ENCODE measurements around the gene CCDC61. TPM values are rescaled to one million over a fixed set of nuclear protein-coding genes. Genes with fewer than 3 reads are reported as not detected.

Gene CCDC61
- total and polyA plus RNA-seq, 4 donors, result 7.8 to 21.0 (median 11.0) TPM

DNA sequence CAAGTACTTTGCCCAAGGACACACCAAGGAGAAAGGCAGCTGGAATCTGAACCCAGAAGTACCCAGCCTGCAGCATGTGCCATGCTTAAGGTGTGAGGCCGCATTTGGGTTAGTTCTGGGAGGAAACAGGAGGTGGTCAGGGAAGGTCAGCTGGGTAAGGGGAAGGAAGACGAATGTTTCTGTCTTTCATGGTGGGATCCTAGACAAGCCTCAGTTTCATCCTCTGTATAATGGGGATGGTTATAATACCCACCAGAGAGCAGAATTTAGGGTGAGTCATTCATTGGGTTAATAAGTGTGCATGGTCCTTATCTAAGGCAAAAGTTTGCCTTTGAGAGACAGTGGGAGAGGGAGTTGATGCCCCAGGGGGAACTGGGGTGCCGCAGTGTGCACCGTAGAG is 3.6 kb downstream of the CCDC61 start:
- Histone ChIP-seq H3K4me1 (ENCODE audit: control insufficient read depth in 5 of 5, insufficient read depth in 5 of 5, low read length in 5 of 5) (peaks cover 3 to 20% (median 12%) of the 10 kb centered on the region in 5 donors), H3K27ac (ENCODE audit: low read depth in 1 of 2, low read length in 1 of 2) (no peak overlapping the region), H3K36me3 (ENCODE audit: control insufficient read depth in 4 of 4, insufficient read depth in 4 of 4, low read length in 4 of 4) (no peaks in the 10 kb centered on the region), H3K9ac (ENCODE audit: insufficient read depth in 1 of 2, low read length in 2 of 2) (no peak overlapping the region), H3K27me3 (ENCODE audit: control insufficient read depth in 3 of 3, insufficient read depth in 3 of 3, low read length in 2 of 3) (no peaks in the 10 kb centered on the region), H3K4me3 (no peak overlapping the region), H3K9me3 (ENCODE audit: control insufficient read depth in 4 of 4, insufficient read depth in 3 of 4, low read length in 3 of 4) (no peaks in the 10 kb centered on the region)
- ATAC-seq (ENCODE audit: insufficient read depth, low FRiP score) (no peak), DNase-seq (no peak)
- TF ChIP-seq, protein P1, sequence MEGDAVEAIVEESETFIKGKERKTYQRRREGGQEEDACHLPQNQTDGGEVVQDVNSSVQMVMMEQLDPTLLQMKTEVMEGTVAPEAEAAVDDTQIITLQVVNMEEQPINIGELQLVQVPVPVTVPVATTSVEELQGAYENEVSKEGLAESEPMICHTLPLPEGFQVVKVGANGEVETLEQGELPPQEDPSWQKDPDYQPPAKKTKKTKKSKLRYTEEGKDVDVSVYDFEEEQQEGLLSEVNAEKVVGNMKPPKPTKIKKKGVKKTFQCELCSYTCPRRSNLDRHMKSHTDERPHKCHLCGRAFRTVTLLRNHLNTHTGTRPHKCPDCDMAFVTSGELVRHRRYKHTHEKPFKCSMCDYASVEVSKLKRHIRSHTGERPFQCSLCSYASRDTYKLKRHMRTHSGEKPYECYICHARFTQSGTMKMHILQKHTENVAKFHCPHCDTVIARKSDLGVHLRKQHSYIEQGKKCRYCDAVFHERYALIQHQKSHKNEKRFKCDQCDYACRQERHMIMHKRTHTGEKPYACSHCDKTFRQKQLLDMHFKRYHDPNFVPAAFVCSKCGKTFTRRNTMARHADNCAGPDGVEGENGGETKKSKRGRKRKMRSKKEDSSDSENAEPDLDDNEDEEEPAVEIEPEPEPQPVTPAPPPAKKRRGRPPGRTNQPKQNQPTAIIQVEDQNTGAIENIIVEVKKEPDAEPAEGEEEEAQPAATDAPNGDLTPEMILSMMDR (IDR thresholded peaks at IDR 0.05; ENCODE audit: control extremely low read depth, extremely low read depth), result no peak
- WGBS, 2 donors, result 91 to 93% methylated on average over 4 of the region's 4 CpGs

DNA sequence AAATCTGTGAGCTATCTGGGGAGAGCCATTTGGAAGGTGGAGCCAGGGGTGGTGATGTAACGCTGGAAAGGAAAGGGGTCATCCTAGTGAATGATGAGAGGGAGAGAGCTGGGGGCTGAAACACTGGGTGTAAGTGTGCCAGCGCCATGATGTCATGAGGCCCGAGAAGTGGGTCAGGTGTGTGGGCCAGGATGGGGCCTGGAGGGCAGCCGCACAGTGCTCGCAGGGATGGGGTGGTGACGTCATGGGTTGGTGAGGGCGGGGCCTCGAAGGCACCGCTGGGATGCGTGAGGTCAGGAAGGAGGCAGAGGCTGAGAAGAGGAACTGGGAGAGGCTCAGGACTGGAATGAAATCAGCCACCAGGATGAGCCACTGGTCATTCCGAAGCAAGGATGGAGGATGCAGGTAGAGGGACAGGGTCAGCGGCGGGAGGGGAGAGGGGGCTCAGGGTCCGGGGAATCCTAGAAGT is 4.4 kb downstream of the CCDC61 start:
- TF ChIP-seq, protein P1 (IDR thresholded peaks at IDR 0.05; ENCODE audit: control extremely low read depth, extremely low read depth), result no peak
- Histone ChIP-seq H3K27ac (ENCODE audit: low read depth in 1 of 2, low read length in 1 of 2) (no peak overlapping the region), H3K9ac (ENCODE audit: insufficient read depth in 1 of 2, low read length in 2 of 2) (no peak overlapping the region), H3K4me1 (ENCODE audit: control insufficient read depth in 5 of 5, insufficient read depth in 5 of 5, low read length in 5 of 5) (peaks cover 3 to 20% (median 12%) of the 10 kb centered on the region in 5 donors), H3K9me3 (ENCODE audit: control insufficient read depth in 4 of 4, insufficient read depth in 3 of 4, low read length in 3 of 4) (no peaks in the 10 kb centered on the region), H3K36me3 (ENCODE audit: control insufficient read depth in 4 of 4, insufficient read depth in 4 of 4, low read length in 4 of 4) (no peaks in the 10 kb centered on the region), H3K4me3 (no peak overlapping the region), H3K27me3 (ENCODE audit: control insufficient read depth in 3 of 3, insufficient read depth in 3 of 3, low read length in 2 of 3) (no peaks in the 10 kb centered on the region)
- DNase-seq, result peak in 1 of 3 donors; percentile 37
- ATAC-seq (ENCODE audit: insufficient read depth, low FRiP score), result no peak
- 18 to 23% methylated on average over 14 of the region's 14 CpGs for WGBS, 2 donors

DNA sequence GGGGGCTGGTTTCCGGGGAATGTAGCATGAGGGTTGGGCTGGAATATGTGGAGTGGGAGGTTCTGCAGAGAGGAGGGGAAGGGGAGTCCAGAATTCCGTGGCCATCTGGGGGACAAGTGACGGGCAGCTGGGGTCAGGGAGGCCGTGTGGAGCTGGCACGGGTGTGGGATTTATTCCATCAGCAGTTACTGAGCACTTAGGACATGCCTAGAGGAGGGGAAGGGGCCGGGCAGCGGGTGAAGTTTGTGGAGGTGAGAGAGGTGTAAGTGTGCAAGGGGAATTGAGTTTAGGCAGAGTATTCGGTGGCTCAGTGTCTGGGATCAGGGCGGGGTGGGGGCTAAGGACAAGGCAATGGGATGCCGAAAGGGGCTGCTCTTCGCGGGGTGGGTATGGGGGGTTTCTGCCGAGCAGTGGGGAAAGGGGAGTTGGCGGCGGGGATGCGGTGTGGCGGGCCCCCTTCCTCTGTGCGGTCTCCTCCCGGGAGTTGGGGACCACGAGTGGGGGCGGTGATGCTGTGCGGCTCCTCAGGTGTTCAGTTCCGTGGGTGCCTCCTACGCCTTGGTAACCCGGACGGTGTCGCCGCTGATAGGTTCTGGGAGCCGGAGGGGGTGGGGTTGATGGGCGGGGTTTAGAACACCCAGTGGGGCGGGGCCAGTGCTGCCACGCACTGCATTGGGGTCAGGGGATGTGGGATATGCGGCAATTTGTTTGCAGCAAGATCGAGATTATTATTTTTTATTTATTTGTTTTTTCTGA is 5.4 kb downstream of the CCDC61 start:
- Histone ChIP-seq H3K36me3 (ENCODE audit: control insufficient read depth in 4 of 4, insufficient read depth in 4 of 4, low read length in 4 of 4) (no peaks in the 10 kb centered on the region), H3K9me3 (ENCODE audit: control insufficient read depth in 4 of 4, insufficient read depth in 3 of 4, low read length in 3 of 4) (no peaks in the 10 kb centered on the region), H3K9ac (ENCODE audit: insufficient read depth in 1 of 2, low read length in 2 of 2) (no peak overlapping the region), H3K4me1 (ENCODE audit: control insufficient read depth in 5 of 5, insufficient read depth in 5 of 5, low read length in 5 of 5) (peaks cover 3 to 18% (median 12%) of the 10 kb centered on the region in 5 donors), H3K27me3 (ENCODE audit: control insufficient read depth in 3 of 3, insufficient read depth in 3 of 3, low read length in 2 of 3) (no peaks in the 10 kb centered on the region), H3K27ac (ENCODE audit: low read depth in 1 of 2, low read length in 1 of 2) (no peak overlapping the region), H3K4me3 (no peak overlapping the region)
- DNase-seq, result peak in 1 of 3 donors; percentile 44
- ATAC-seq (ENCODE audit: insufficient read depth, low FRiP score), result peak; percentile 47
- WGBS, 2 donors, result 3 to 6% methylated on average over 32 to 34 of the region's 34 CpGs
- TF ChIP-seq, protein P1 (IDR thresholded peaks at IDR 0.05; ENCODE audit: control extremely low read depth, extremely low read depth), result no peak

Measured in lung (tissue), 12 donors.